Adrenal gland (tissue), 12 donors: ENCODE results near the gene SSR1. TPM values are rescaled to one million over a fixed set of nuclear protein-coding genes. Genes with fewer than 3 reads are reported as not detected.

Experiments
- DNase-seq, 7 donors: peaks; one replicate each; pipeline ENCODE4 v3.0.0-alpha.2; 2019 to 2020
- H3K27ac ChIP-seq, 5 donors: fragments of 200-600 bp; sonication (generic) in 4 of 5; 1 replicate in 3 of 5; 2 replicates in 2 of 5; pipeline versions ENCODE4 v1.5.1 to v1.8.0; 2016 to 2020; ENCODE audit warnings: mild to moderate bottlenecking in 1 of 5
- H3K27me3 ChIP-seq: fragments of 200-600 bp; 2 replicates; pipeline ENCODE4 v1.8.0; 2021
- H3K36me3 ChIP-seq, 2 donors: fragments of 200-600 bp; replicated peaks in 1 of 2; 1 replicate in 1 of 2; 2 replicates in 1 of 2; pipeline versions ENCODE4 v1.5.1 to v1.8.0; 2018 to 2022
- H3K4me1 ChIP-seq, 2 donors: fragments of 200-600 bp; replicated peaks in 1 of 2; 1 replicate in 1 of 2; 2 replicates in 1 of 2; pipeline versions ENCODE4 v1.5.1 to v1.8.0; 2018 to 2021
- H3K4me3 ChIP-seq, 4 donors: fragments of 200-600 bp; sonication (generic) in 3 of 4; one replicate each; pipeline ENCODE4 v1.5.1; 2016 to 2018
- H3K9me3 ChIP-seq, 3 donors: fragments of 200-600 bp; sonication (generic) in 1 of 3; replicated peaks in 1 of 3; 1 replicate in 2 of 3; 2 replicates in 1 of 3; pipeline versions ENCODE4 v1.5.1 to v1.8.0; 2016 to 2021
- POLR2A ChIP-seq, 2 donors: fragments of 450-650 bp; IDR thresholded peaks; one replicate each; pipeline ENCODE4 v1.6.1; 2017; ENCODE audit warnings: antibody characterized with exemption in 2 of 2, mild to moderate bottlenecking in 2 of 2, moderate library complexity in 1 of 2
- WGBS, 4 donors: extraction: QIAGEN DNeasy Blood & Tissue Kit in 2 of 4; methylation state at CpG; one replicate each; pipeline versions ENCODE4 v1.1.5 to v1.1.7; 2013 to 2017; 5-methylcytosine and 5-hydroxymethylcytosine counted together
- intact Hi-C, 2 donors: fragments of 100-400 bp; cut with DNase I; formaldehyde crosslinking; loops; one replicate each; pipeline versions ENCODE4 v1.14.1 to v1.15.0; 2022 to 2023
- polyA plus RNA-seq, 3 donors: library from polyadenylated mRNA; stranded (reverse); fragments of 200-250 nt in 2 of 3; fragments of 350-450 nt in 1 of 3; fragmentation: Illumina TruSeq in 1 of 3; extraction: RNeasy Lipid Tissue Mini Kit (QIAGEN cat#74804) in 1 of 3; gene quantifications; one replicate each; pipeline ENCODE4 v1.2.3, GENCODE V29; 2013 to 2014
- total RNA-seq, 9 donors: library from RNA; depleted of rRNA in 4 of 9; stranded (reverse); fragments of >200 nt in 4 of 9; fragments of 120-200 nt in 1 of 9; fragmentation: NEBNext Ultra II Directional in 1 of 9; extraction: Animal tissue kit (Norgen Biotek cat#: 25700) in 1 of 9; gene quantifications; one replicate each; pipeline versions ENCODE4 v1.1.0 to v1.2.4, GENCODE V29; 2013 to 2023
- TF ChIP-seq, protein P1 (sequence below), 6 experiments: fragments of 450-650 bp in 4 of 6; fragments of 200-600 bp in 2 of 6; sonication (generic) in 1 of 6; IDR thresholded peaks; 1 replicate in 5 of 6; 2 replicates in 1 of 6; pipeline versions ENCODE4 v1.5.1 to v1.8.0; 2016 to 2021; ENCODE audit warnings: antibody characterized with exemption in 6 of 6, mild to moderate bottlenecking in 2 of 6, moderate library complexity in 1 of 6
- donor health status: healthy with polysubstance abuse.
- donor health status: Bipolar disorder and iron deficiency.
- donor health status: DM: yes; HTN: yes; CAD: no.
- donor health status: DM: no; HTN: no; CAD: no.
- donor health status: DM: no; HTN: no; CAD: no.
- donor health status: DM: yes; HTN: yes; CAD: no.

SSR1 gene
- total and polyA plus RNA-seq, 12 donors = 9.7 to 281 (median 96.3) TPM

DNA sequence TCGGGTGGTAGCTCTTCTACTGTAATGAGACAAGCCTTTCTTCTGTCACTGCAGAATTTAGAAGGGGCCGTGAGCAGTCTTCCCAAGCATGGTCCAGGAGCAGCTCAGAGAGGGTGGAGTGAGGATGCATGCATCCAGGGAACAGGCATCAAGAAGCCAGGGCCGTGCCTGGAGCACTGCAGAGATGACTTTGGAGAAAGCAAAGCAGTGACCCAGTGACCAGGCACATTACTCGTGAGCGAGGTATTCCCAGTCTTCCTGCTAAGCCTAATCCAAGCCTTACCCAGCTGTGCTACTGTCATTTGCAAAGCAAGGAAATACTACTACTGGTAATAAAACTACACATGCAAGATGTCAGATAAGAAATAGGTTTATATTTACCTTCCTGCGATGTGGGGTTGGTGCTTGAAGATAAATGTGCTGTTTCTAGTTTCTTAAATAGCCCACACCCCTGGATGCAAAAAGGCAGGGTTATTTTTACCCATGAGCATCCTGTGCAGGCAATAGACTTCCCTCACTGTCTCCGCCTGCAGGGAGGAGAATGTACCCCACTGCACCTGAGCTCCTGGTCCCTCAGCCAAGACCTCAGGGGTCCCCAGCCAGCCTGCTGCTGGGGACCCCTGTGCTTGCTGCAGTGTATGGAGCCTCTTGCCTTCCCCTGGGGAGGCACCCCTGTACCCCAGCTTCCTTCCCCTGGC, 62.9 kb downstream of the SSR1 start:
- no peaks in the 10 kb centered on the region for H3K27me3 ChIP-seq
- H3K4me3 ChIP-seq = no peak overlapping the region
- DNase-seq = peak in 1 of 7 donors; percentile 5
- peaks cover 0 to 45% of the 10 kb centered on the region in 2 donors for H3K36me3 ChIP-seq
- H3K27ac ChIP-seq = no peak overlapping the region
- 75 to 88% (median 78%) methylated on average over 7 of the region's 7 CpGs for WGBS, 4 donors
- H3K4me1 ChIP-seq = peaks cover 0 to 18% of the 10 kb centered on the region in 2 donors
- intact Hi-C loops = loop anchor here (10.0 kb wide), 1 partner anchor 525 kb away; no protein-coding TSS in a partner anchor
- H3K9me3 ChIP-seq = no peaks in the 10 kb centered on the region
- TF ChIP-seq POLR2A (IDR thresholded peaks at IDR 0.05) = no peak
- TF ChIP-seq, protein P1, sequence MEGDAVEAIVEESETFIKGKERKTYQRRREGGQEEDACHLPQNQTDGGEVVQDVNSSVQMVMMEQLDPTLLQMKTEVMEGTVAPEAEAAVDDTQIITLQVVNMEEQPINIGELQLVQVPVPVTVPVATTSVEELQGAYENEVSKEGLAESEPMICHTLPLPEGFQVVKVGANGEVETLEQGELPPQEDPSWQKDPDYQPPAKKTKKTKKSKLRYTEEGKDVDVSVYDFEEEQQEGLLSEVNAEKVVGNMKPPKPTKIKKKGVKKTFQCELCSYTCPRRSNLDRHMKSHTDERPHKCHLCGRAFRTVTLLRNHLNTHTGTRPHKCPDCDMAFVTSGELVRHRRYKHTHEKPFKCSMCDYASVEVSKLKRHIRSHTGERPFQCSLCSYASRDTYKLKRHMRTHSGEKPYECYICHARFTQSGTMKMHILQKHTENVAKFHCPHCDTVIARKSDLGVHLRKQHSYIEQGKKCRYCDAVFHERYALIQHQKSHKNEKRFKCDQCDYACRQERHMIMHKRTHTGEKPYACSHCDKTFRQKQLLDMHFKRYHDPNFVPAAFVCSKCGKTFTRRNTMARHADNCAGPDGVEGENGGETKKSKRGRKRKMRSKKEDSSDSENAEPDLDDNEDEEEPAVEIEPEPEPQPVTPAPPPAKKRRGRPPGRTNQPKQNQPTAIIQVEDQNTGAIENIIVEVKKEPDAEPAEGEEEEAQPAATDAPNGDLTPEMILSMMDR (IDR thresholded peaks at IDR 0.05) = no peak

- no peaks in the 10 kb centered on the region for H3K27me3 ChIP-seq
- TF ChIP-seq, protein P1 (IDR thresholded peaks at IDR 0.05) = no peak
- no peak for TF ChIP-seq POLR2A (IDR thresholded peaks at IDR 0.05)
- intact Hi-C loops = loop anchor here (10.0 kb wide), 1 partner anchor 525 kb away; no protein-coding TSS in a partner anchor
- H3K9me3 ChIP-seq = no peaks in the 10 kb centered on the region
- peaks cover 0 to 45% of the 10 kb centered on the region in 2 donors for H3K36me3 ChIP-seq
- H3K4me3 ChIP-seq = no peak overlapping the region
- no peak for DNase-seq
- peak overlapping the region in 1 of 5 donors; percentile 56 for H3K27ac ChIP-seq
- H3K4me1 ChIP-seq = peaks cover 0 to 12% of the 10 kb centered on the region in 2 donors
- WGBS, 4 donors = 93 to 98% (median 95%) methylated on average over 2 of the region's 2 CpGs
Measured at GRCh38 chr6:7249391-7249790, 63.6 kb downstream of the SSR1 start.

DNA sequence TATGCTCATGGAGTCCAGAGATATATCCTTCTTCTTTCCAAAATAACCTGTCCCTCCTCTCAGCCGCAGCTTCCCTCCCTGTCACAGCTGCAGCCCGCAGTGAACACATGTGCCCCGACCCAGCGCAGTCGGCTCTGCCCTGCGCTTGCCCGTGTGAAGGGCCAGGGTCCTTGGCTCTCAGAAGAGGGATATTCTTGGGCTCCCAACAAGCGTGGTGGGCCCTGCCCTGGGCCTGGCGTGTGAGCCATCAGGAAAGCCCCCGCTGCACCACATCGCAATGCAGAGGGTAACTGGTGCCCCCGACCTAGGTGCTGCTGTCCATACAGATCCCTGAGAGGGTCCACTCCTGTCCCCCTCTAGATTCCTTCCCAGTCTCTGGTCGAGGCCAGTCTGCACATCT, 65.2 kb downstream of the SSR1 start:
- intact Hi-C loops = loop anchor here (10.0 kb wide), 1 partner anchor 523 kb away; no protein-coding TSS in a partner anchor
- DNase-seq = peak in 1 of 7 donors; percentile 9
- 96 to 99% (median 97%) methylated on average over 12 to 13 of the region's 13 CpGs; no CpG with 5 or more reads in 1 of the 4 donors for WGBS, 4 donors
- TF ChIP-seq POLR2A (IDR thresholded peaks at IDR 0.05) = no peak
- TF ChIP-seq, protein P1 (IDR thresholded peaks at IDR 0.05) = no peak
- no peaks in the 10 kb centered on the region for H3K9me3 ChIP-seq
- peaks cover 0 to 45% of the 10 kb centered on the region in 2 donors for H3K36me3 ChIP-seq
- H3K27ac ChIP-seq = peak overlapping the region in 2 of 5 donors; percentile 56 to 59
- no peaks in the 10 kb centered on the region for H3K27me3 ChIP-seq
- peaks cover 6 to 21% of the 10 kb centered on the region in 2 donors for H3K4me1 ChIP-seq
- no peak overlapping the region for H3K4me3 ChIP-seq

- no peaks in the 10 kb centered on the region for H3K9me3 ChIP-seq
- TF ChIP-seq, protein P1 (IDR thresholded peaks at IDR 0.05) = no peak
- TF ChIP-seq POLR2A (IDR thresholded peaks at IDR 0.05) = no peak
- intact Hi-C loops = loop anchor here (10.0 kb wide), 1 partner anchor 522 kb away; no protein-coding TSS in a partner anchor
Measured at GRCh38 chr6:7247179-7247456, 65.9 kb downstream of the SSR1 start.

More at GRCh38 chr6:7247179-7247456, 65.9 kb downstream of the SSR1 start:
- WGBS, 4 donors = 92 to 96% (median 94%) methylated on average over 6 to 15 of the region's 15 CpGs
- Histone ChIP-seq H3K4me1 (peaks cover 8 to 24% of the 10 kb centered on the region in 2 donors), H3K27ac (no peak overlapping the region), H3K4me3 (no peak overlapping the region), H3K27me3 (no peaks in the 10 kb centered on the region), H3K36me3 (peaks cover 0 to 45% of the 10 kb centered on the region in 2 donors)
- DNase-seq = no peak
